ENCODE results near the gene TMA7B.

TMA7B gene

GRCh38 chr22:39932918-39933649 is 27.1 kb upstream of the TMA7B start:
- peak in 1 of 4 experiments; percentile 52 for DNase-seq (ENCODE audit: low read depth in 4 of 4, low spot score in 1 of 4)

GRCh38 chr22:39933741-39934140 is 26.5 kb upstream of the TMA7B start:
- no peak for DNase-seq (ENCODE audit: low read depth in 4 of 4, low spot score in 1 of 4)

DNA sequence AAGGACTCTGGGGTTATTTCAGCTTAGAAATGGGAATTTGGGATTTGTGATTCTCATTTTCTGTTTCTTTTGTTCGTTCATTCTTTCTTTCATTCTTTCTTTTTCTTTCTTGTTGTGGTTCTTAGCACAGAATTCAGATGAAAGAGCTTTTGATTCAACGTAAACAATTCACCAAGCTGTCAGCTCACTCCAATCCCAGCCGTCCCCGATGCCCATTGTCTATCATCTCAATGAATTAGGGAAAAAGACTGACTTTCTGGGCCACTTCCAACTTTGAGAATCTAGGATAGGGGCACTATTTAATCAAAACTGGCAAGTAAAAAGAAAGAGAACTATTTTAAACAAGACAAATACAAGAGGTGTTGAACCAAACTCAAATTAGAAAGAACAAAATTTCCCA is 25.1 kb upstream of the TMA7B start:
- DNase-seq (ENCODE audit: low read depth in 4 of 4, low spot score in 1 of 4): no peak

GRCh38 chr22:39935612-39936011 is 24.6 kb upstream of the TMA7B start:
- no peak for DNase-seq (ENCODE audit: low read depth in 4 of 4, low spot score in 1 of 4)

DNA sequence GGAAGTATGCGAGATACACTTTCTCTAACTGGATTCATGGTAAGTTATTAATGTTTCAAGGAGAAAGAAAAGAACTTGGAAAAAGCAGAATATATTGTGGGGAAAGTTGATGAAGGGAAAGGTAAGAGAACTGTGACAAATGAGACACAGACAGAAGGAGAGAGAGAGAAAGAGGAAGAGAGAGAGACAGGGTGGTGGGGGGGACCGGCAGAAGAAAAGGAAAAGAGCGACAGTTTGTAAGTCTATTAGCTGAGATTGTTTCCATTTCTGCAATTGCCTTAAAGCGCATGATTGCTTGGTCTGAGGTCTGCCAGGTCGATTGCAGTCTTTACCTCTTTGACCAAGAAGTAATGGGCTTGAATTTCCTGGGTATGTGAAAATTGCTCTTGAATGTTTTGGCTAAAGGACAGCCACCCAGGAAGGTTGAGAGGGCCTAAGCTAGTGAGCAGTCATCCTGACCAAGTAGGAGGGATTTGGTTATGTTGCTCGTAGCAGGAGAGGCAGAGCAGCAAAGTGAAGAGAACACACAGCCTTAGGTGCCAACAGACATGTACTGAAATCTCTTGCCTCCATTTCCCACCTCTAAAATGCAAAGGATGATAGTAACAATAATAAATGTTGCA is 23.6 kb upstream of the TMA7B start:
- DNase-seq (ENCODE audit: low read depth in 4 of 4, low spot score in 1 of 4): no peak

- DNase-seq (ENCODE audit: low read depth in 4 of 4, low spot score in 1 of 4): no peak
Observed at GRCh38 chr22:39937906-39938305, 22.3 kb upstream of the TMA7B start.

DNA sequence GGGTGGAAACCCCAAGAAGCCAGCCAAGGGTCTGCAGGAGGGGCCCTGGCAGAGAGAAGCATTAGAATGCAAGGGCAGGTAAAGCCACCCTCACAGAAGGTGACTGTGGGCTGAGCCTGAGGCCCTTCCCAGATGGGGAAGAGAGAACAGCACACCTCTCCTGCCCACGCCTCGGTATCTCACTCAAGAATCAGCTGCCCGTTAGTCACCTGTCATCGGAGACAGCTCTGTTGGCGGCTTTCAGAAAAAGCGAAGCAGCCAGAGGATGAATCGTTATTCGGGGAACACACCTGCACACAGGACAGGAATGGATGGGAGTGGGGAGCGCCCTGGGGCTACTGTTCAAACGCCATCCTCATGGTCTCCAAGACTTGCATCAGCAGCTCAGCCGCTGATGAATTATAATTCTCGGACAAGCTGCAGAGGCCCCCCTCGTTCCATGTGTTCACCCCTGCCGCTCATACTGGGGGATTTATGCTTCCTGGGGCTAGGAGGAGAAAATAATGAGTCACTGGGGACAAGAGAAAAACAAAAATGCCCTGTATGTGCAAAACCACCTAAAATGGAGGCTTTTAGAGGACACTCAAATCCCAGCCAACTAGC is 21.6 kb upstream of the TMA7B start:
- DNase-seq (ENCODE audit: low read depth in 4 of 4, low spot score in 1 of 4): no peak

DNA sequence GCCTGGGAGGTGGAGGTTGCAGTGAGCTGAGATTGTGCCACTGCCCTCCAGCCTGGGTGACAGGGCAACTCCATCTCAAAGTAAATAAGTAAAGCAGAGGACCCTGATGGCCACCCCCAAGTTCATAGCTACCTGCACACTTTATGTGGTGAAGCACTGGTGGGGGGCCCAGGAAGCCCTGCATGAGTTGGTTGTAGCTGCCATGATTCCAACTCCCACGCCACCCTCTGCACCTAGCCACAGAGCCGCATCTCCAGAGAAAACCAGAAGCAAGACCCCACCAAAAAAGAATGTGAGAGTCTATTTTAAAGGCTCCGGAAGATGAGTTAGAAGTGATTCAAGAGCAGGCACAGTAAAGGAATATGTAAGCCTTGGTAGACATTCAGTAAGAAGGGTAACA is 20.4 kb upstream of the TMA7B start:
- no peak for DNase-seq (ENCODE audit: low read depth in 4 of 4, low spot score in 1 of 4)

GRCh38 chr22:39940757-39941305 is 19.4 kb upstream of the TMA7B start:
- no peak for DNase-seq (ENCODE audit: low read depth in 4 of 4, low spot score in 1 of 4)

GRCh38 chr22:39941601-39942000 is 18.6 kb upstream of the TMA7B start:
- DNase-seq (ENCODE audit: low read depth in 4 of 4, low spot score in 1 of 4): no peak

DNA sequence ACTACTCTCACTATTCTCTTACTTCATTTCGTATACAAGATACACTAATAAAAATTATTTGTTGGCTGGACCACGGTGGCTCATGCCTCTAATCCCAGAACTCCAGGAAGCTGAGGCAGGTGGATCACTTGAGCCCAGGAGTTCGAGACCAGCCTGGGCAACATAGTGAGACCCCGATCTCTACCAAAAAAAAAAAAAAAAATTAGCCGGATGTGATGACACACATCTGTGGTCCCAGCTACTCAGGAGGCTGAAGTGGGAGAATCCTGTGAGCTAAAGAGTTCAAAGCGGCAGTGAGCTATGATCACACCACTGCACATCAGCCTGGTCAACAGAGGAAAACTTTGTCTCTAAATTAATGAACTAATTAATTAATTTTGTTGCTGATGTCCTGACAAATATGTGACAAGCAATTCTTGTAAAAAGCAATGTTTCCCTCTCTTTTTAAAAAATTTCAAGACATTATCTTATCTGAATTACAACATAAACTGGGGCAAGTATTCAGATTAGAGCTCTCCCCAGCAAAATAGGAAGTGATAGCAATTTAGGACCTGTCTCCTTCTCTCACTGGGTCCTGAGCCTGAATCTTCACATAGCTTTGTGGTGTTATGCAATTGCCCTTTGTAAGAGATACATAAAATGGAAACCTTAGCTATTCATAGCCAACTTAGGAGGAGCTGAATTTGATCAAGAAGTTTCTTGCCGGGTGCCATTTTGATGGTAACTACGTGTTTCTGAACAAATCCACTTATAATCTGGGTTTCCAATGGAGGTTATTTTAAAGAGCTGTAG is 17.6 kb upstream of the TMA7B start:
- no peak for DNase-seq (ENCODE audit: low read depth in 4 of 4, low spot score in 1 of 4)

GRCh38 chr22:39943337-39943736 is 16.9 kb upstream of the TMA7B start:
- no peak for DNase-seq (ENCODE audit: low read depth in 4 of 4, low spot score in 1 of 4)

DNA sequence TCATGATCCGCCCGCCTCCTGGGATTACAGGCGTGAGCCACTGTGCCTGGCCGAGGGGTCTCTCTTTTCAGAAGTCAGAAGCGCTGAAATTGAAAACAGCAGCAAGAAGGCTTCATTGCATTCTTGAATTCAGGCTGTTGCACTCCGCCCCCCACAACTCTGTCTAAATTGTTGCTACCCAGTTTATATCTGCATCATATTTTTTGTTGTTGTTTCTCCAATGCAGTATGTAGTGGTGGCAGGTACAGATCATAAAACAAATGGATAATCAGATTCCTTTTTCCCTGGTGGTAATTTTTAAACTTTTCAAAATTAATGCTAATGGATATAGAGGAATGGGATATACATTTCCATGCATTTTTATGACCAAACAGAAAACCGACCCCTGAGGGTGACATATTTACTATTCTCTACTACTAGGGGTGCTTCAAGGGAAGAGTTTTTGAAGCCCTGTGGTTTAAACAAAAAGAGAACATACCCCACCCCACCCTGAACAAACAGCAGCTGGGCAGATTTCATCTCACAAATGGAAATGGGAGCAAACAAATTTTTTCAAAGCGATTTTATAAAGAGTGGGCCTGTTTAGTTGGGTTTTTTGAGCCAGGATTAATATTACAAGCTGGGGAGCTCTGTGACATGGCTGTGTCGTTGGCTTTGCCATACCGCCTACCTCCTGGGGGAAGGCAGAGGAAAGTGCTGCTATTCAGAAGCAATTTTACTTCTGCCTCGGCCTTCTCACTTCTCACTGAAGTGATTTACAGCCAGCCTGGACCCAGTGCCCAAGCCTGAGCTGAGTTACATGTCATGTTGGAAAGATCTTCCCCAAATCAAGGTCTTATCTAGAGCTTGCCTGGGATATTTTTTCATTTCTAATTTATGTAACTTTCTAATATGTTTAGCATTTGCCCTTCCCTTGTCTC is 16.0 kb upstream of the TMA7B start:
- DNase-seq (ENCODE audit: low read depth in 4 of 4, low spot score in 1 of 4): no peak

DNA sequence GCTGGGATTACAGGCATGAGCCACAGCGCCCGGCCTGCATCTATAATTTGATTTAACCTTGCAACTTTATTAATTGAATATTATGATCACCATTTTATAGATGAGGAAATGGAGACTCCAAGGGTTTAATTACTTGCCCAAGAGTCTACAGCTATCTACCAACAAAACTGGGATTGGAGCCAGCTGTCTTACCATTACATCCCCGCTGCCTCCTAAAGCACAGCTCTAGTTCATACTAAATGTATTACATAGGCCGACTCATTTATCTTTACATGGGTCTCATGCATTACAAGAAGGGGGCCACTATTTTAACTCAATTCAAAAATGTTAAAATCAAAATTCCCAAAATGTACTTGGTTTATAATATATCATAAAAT is 14.1 kb upstream of the TMA7B start:
- no peak for DNase-seq (ENCODE audit: low read depth in 4 of 4, low spot score in 1 of 4)

DNA sequence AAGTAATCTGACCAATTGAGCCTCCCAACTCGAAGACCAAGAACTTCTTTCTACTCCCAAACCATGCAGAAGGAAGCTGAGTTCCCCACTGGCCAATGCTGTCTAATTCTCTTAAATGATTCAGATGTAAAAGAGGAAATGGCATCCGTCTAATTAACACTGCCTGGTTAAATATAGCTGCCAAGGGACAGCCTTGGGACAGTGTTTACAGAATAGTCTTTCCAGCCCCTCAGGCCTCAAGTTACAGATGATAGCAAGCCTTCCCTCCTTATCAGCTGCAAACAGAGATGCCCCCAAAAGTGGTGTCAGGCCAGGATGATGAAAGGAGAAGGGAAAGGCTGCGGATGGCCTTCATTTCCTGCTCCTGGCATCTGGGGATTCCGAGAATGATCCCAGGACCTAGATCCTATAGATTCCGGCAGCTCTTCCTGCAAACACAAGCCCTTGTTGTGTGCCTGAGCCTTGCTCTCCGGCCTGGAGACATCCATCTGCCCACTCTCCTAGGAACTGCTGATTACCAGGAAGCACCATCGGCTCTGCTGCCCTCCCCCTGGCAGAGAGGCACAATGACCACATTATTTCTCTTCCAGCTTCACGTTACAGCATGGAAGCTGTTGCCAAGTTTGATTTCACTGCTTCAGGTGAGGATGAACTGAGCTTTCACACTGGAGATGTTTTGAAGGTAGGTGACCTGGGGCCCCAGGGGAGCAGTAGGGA is 13.5 kb upstream of the TMA7B start:
- DNase-seq (ENCODE audit: low read depth in 4 of 4, low spot score in 1 of 4): no peak

DNA sequence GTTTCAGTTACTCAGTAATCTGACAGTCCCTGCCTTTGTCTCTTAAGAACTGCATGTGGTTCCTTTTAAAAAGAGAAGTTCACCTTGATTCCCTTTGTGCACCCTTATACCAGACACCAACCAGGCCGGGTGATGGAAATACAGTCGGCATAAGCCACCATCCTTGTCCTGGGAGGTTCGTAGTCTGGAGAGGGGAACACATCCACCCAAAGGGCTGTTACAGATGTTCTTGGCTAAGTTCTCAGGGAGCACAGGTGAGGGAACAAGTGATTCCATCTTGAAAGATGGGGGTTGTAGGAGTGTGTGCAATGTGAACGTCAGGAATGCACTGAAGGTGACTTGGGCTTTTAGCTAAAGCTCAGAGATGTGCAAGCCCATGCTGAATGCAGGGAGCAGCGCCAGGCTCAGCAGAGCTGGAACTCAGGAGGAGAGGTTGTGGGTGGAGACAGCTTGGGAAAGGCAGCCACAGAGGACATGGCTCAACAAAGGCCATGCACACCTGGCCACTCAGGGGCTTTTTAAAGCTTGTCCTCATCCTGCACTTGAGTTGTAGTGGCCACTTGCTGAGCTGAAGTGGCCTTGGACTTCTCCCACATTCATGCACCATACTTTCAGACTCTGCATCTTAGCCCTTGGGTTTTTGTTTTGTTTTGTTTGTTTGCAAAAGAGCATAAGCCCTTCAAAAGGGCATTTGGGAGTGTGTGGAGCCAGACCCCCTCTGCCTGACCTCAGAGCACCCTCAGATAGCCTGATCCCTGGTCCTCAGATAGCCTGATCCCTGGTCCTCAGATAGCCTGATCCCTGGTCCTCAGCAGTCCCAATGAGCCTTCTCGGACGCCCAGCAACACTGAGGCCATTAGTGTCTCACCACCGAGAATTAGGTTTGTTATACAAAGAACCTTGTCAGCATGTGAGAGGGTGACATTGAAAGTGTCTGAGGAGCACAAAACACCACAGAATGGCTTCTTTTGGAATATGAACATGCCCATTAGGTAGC is 12.7 kb upstream of the TMA7B start:
- no peak for DNase-seq (ENCODE audit: low read depth in 4 of 4, low spot score in 1 of 4)

DNA sequence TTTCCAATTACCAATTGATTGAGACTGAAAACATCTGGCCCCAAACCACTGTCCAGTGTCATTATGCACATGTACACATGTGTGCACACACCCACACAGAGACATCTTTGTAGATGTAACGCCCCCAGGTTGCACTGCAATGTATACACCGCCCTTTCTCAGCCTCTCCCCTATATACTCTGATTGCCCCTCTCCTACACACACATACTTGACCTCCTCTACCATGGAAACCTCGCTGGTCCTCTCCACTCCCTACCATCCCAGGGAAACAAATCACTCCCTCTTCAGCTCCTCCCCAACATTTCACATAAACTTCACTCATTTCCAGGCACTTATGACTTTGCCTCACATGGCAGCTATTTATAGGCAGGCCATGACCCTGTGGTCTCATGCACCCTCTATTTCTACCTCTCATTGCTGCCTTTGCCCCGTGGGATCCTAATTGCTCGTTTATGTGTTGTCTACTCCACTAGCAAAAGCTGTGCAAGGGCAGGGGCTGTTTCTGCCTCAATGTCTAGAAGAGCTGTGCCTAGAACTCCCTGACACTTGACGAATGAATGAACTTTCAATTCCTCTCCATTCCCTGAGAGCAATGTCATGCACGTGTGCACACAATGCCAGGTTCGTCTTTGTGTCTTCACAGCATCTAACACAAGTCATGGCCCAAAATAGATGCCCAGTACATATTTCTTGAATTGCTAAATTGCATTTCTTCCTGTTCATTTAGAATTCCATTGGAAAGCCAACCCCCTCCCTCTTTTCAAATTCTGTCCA is 10.0 kb upstream of the TMA7B start:
- DNase-seq (ENCODE audit: low read depth in 4 of 4, low spot score in 1 of 4): no peak

All from stimulated activated CD4-positive, alpha-beta T cell treated with anti-CD3 and anti-CD28 coated beads, Interleukin-1b, Interleukin-23, amount 100 ng/mL, for 24 hours (primary cell).